HG03354 (cell line): Measurements from ENCODE around the gene NRSN2.

Experiments used
- ATAC-seq: cut with Tn5 transposase; IDR thresholded peaks from one replicate; pipeline ENCODE4 v1.9.1; 2021; ENCODE audit warnings: mild to moderate bottlenecking; ENCODE audit not compliant: unreplicated experiment, poor library complexity, severe bottlenecking

Gene NRSN2

GRCh38 chr20:346640-347316, at the start of gene NRSN2:
TSS of gene NRSN2 (plus strand) at chr20:347111. CDS start at chr20:349644, 2,533 bp downstream.
- peak; percentile 50 for ATAC-seq

GRCh38 chr20:297925-298775, 48.8 kb upstream of the NRSN2 start:
- peak; percentile 30 for ATAC-seq

- ATAC-seq, result no peak
Observed at GRCh38 chr20:298776-299391, 48.0 kb upstream of the NRSN2 start.

- no peak for ATAC-seq
Observed at GRCh38 chr20:300345-300990, 46.4 kb upstream of the NRSN2 start.

GRCh38 chr20:301886-302848, 44.7 kb upstream of the NRSN2 start:
- no peak for ATAC-seq

GRCh38 chr20:305745-306144, 41.2 kb upstream of the NRSN2 start:
- no peak for ATAC-seq

GRCh38 chr20:308427-309038, 38.4 kb upstream of the NRSN2 start:
- ATAC-seq, result no peak

GRCh38 chr20:309306-309840, 37.5 kb upstream of the NRSN2 start:
- ATAC-seq, result no peak

GRCh38 chr20:309841-310644, 36.9 kb upstream of the NRSN2 start:
- peak; percentile 99 for ATAC-seq

- ATAC-seq, result no peak
Observed at GRCh38 chr20:310645-311044, 36.3 kb upstream of the NRSN2 start.

- ATAC-seq, result no peak
Observed at GRCh38 chr20:311609-312008, 35.3 kb upstream of the NRSN2 start.

GRCh38 chr20:312067-312466, 34.8 kb upstream of the NRSN2 start:
- no peak for ATAC-seq

GRCh38 chr20:312866-313265, 34.0 kb upstream of the NRSN2 start:
- no peak for ATAC-seq

GRCh38 chr20:313402-313801, 33.5 kb upstream of the NRSN2 start:
- no peak for ATAC-seq

GRCh38 chr20:313948-314347, 33.0 kb upstream of the NRSN2 start:
- ATAC-seq, result no peak

GRCh38 chr20:316316-317068, 30.4 kb upstream of the NRSN2 start:
- no peak for ATAC-seq
